K562 (cell line): ENCODE data around the gene CAVIN1. TPM values are rescaled to one million over a fixed set of nuclear protein-coding genes. Genes with fewer than 3 reads are reported as not detected.

Experiments used
- BRCA1 ChIP-seq, 2 experiments: fragments of 450-650 bp in 1 of 2; sonication (generic) in 1 of 2; formaldehyde crosslinking in 1 of 2; IDR thresholded peaks; 2 replicates each; pipeline versions ENCODE4 v1.5.0 to v1.6.1; 2017 to 2020; ENCODE audit warnings: mild to moderate bottlenecking in 1 of 2, missing genetic modification reagents in 1 of 2
- HOXB6 ChIP-seq: fragments of 250-450 bp; sonication (Bioruptor Pico); IDR thresholded peaks from 2 replicates; pipeline ENCODE4 v1.5.1; 2022; ENCODE audit warnings: mild to moderate bottlenecking, borderline replicate concordance
- IFI16 ChIP-seq: fragments of 250-450 bp; sonication (Bioruptor Pico); IDR thresholded peaks from 2 replicates; pipeline ENCODE4 v2.1.2; 2022; ENCODE audit warnings: mild to moderate bottlenecking, inconsistent platforms
- ZFP36 ChIP-seq: fragments of 150-350 bp; IDR thresholded peaks from 2 replicates; pipeline ENCODE4 v1.6.1; 2018; ENCODE audit warnings: low read length, low read depth; ENCODE audit not compliant: partially characterized antibody
- ZNF696 ChIP-seq: fragments of 250-450 bp; sonication (Bioruptor Pico); conservative IDR thresholded peaks from 2 replicates; pipeline ENCODE4 v1.4.0; 2020; ENCODE audit warnings: mild to moderate bottlenecking, moderate library complexity
- polyA plus RNA-seq, 8 experiments: library from polyadenylated mRNA; depleted of rRNA in 4 of 8; stranded (reverse) in 5 of 8; unstranded in 3 of 8; fragments of >200 nt; fragmentation: Nextera tagmentation in 2 of 8; fragmentation: Illumina TruSeq in 1 of 8; extraction: Ambion mirVana in 2 of 8; extraction: Trizol in 1 of 8; gene quantifications; 2 replicates each; pipeline versions ENCODE4 v1.2.1 to v1.2.3, GENCODE V29; 2011 to 2014; ENCODE audit warnings: inconsistent platforms in 1 of 8, missing spikeins in 1 of 8
- total RNA-seq, 7 experiments: library from RNA; depleted of rRNA in 6 of 7; stranded (reverse); fragments of >200 nt in 6 of 7; fragmentation: Illumina TruSeq in 2 of 7; extraction: Trizol in 2 of 7; gene quantifications; 2 replicates each; pipeline versions ENCODE4 v1.2.1 to v1.2.3, GENCODE V29; 2011 to 2021; ENCODE audit warnings: low replicate concordance in 1 of 7
- TF ChIP-seq, protein P1 (sequence below): sonication (generic); formaldehyde crosslinking; IDR thresholded peaks from 2 replicates; pipeline ENCODE4 v1.8.0; 2022; ENCODE audit warnings: mild to moderate bottlenecking, missing genetic modification reagents
- TF ChIP-seq, protein P2 (sequence below): sonication (generic); formaldehyde crosslinking; IDR thresholded peaks from 2 replicates; pipeline ENCODE4 v1.8.0; 2022; ENCODE audit warnings: missing genetic modification reagents, mild to moderate bottlenecking, moderate library complexity, borderline replicate concordance
- TF ChIP-seq, protein P3 (sequence below): fragments of 450-650 bp; formaldehyde crosslinking; IDR thresholded peaks from 2 replicates; pipeline ENCODE4 v1.4.0; 2022; ENCODE audit warnings: missing genetic modification characterization
- TF ChIP-seq, protein P4 (sequence below), 3 experiments: fragments of 200-800 bp in 1 of 3; sonication (Bioruptor generic) in 1 of 3; sonication (generic) in 1 of 3; formaldehyde crosslinking in 1 of 3; IDR thresholded peaks; 2 replicates each; pipeline versions ENCODE4 v1.6.1 to v1.8.0; 2016 to 2022; ENCODE audit warnings: mild to moderate bottlenecking in 2 of 3, missing compliant biosample characterization in 2 of 3, missing genetic modification characterization in 2 of 3, missing genetic modification reagents in 1 of 3

Gene CAVIN1
- total and polyA plus RNA-seq, 9 of the 15 experiments (the other 6 are each of a cell fraction or from before 2014, with no cell fraction given): 6.8 to 162 (median 74.5) TPM

- TF ChIP-seq, protein P1, sequence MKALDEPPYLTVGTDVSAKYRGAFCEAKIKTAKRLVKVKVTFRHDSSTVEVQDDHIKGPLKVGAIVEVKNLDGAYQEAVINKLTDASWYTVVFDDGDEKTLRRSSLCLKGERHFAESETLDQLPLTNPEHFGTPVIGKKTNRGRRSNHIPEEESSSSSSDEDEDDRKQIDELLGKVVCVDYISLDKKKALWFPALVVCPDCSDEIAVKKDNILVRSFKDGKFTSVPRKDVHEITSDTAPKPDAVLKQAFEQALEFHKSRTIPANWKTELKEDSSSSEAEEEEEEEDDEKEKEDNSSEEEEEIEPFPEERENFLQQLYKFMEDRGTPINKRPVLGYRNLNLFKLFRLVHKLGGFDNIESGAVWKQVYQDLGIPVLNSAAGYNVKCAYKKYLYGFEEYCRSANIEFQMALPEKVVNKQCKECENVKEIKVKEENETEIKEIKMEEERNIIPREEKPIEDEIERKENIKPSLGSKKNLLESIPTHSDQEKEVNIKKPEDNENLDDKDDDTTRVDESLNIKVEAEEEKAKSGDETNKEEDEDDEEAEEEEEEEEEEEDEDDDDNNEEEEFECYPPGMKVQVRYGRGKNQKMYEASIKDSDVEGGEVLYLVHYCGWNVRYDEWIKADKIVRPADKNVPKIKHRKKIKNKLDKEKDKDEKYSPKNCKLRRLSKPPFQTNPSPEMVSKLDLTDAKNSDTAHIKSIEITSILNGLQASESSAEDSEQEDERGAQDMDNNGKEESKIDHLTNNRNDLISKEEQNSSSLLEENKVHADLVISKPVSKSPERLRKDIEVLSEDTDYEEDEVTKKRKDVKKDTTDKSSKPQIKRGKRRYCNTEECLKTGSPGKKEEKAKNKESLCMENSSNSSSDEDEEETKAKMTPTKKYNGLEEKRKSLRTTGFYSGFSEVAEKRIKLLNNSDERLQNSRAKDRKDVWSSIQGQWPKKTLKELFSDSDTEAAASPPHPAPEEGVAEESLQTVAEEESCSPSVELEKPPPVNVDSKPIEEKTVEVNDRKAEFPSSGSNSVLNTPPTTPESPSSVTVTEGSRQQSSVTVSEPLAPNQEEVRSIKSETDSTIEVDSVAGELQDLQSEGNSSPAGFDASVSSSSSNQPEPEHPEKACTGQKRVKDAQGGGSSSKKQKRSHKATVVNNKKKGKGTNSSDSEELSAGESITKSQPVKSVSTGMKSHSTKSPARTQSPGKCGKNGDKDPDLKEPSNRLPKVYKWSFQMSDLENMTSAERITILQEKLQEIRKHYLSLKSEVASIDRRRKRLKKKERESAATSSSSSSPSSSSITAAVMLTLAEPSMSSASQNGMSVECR: no peak
- TF ChIP-seq BRCA1 (IDR thresholded peaks at IDR 0.05): no peak
- TF ChIP-seq BRCA1 (CRISPR knock-in tag; IDR thresholded peaks at IDR 0.05): no peak
- TF ChIP-seq, protein P2, sequence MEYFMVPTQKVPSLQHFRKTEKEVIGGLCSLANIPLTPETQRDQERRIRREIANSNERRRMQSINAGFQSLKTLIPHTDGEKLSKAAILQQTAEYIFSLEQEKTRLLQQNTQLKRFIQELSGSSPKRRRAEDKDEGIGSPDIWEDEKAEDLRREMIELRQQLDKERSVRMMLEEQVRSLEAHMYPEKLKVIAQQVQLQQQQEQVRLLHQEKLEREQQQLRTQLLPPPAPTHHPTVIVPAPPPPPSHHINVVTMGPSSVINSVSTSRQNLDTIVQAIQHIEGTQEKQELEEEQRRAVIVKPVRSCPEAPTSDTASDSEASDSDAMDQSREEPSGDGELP (CRISPR knock-in tag): no peak
- no peak for TF ChIP-seq HOXB6 (CRISPR knock-in tag)
- TF ChIP-seq ZNF696: no peak
- TF ChIP-seq IFI16 (CRISPR knock-in tag): no peak
- TF ChIP-seq, protein P3, sequence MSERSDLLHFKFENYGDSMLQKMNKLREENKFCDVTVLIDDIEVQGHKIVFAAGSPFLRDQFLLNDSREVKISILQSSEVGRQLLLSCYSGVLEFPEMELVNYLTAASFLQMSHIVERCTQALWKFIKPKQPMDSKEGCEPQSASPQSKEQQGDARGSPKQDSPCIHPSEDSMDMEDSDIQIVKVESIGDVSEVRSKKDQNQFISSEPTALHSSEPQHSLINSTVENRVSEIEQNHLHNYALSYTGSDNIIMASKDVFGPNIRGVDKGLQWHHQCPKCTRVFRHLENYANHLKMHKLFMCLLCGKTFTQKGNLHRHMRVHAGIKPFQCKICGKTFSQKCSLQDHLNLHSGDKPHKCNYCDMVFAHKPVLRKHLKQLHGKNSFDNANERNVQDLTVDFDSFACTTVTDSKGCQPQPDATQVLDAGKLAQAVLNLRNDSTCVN (CRISPR knock-in tag): no peak
- TF ChIP-seq ZFP36: no peak
- TF ChIP-seq, protein P4, sequence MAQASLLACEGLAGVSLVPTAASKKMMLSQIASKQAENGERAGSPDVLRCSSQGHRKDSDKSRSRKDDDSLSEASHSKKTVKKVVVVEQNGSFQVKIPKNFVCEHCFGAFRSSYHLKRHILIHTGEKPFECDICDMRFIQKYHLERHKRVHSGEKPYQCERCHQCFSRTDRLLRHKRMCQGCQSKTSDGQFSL (CRISPR knock-in tag; IDR thresholded peaks at IDR 0.05): no peak
- TF ChIP-seq, protein P4 (tag; IDR thresholded peaks at IDR 0.05): no peak
- TF ChIP-seq, all 486 proteins: peak for 0
Observed at GRCh38 chr17:42378959-42379594, 44.0 kb downstream of the CAVIN1 start (continued).
